K562 (cell line): ENCODE results near the gene ITGAL. TPM values are rescaled to one million over a fixed set of nuclear protein-coding genes. Genes with fewer than 3 reads are reported as not detected.

ENCODE experiments used
- CC2D1A ChIP-seq: fragments of 450-650 bp; IDR thresholded peaks from 2 replicates; pipeline ENCODE4 v1.6.1; 2017; ENCODE audit warnings: mild to moderate bottlenecking
- ETV5 ChIP-seq: sonication (generic); formaldehyde crosslinking; IDR thresholded peaks from 2 replicates; pipeline ENCODE4 v1.4.0; 2020; ENCODE audit warnings: low read depth, mild to moderate bottlenecking, missing genetic modification reagents
- HDAC1 ChIP-seq, 2 experiments: fragments of 450-650 bp; IDR thresholded peaks; 2 replicates each; pipeline ENCODE4 v1.6.1; 2016 to 2017; ENCODE audit warnings: inconsistent platforms in 1 of 2, mild to moderate bottlenecking in 1 of 2, moderate library complexity in 1 of 2
- MECOM ChIP-seq: fragments of 250-450 bp; sonication (Bioruptor Pico); IDR thresholded peaks from 2 replicates; pipeline ENCODE4 v1.8.0; 2022; ENCODE audit warnings: inconsistent platforms
- MYNN ChIP-seq, 2 experiments: sonication (generic); formaldehyde crosslinking in 1 of 2; IDR thresholded peaks; 2 replicates each; pipeline versions ENCODE4 v1.5.0 to v1.6.1; 2016 to 2020; ENCODE audit warnings: antibody characterized with exemption in 1 of 2, missing genetic modification reagents in 1 of 2
- PCBP1 ChIP-seq: fragments of 200-400 bp; formaldehyde crosslinking; IDR thresholded peaks from 2 replicates; pipeline ENCODE4 v1.6.1; 2018; ENCODE audit warnings: mild to moderate bottlenecking, low read depth, low read length; ENCODE audit not compliant: poor library complexity, severe bottlenecking
- TAF7 ChIP-seq: fragments of 450-650 bp; IDR thresholded peaks from 2 replicates; pipeline ENCODE4 v1.6.1; 2016; ENCODE audit warnings: missing genetic modification characterization, missing compliant biosample characterization
- ZNF143 ChIP-seq: sonication (generic); formaldehyde crosslinking; IDR thresholded peaks from 2 replicates; pipeline ENCODE4 v1.9.0; 2022; ENCODE audit warnings: mild to moderate bottlenecking, missing genetic modification reagents
- ZNF217 ChIP-seq: sonication (generic); formaldehyde crosslinking; IDR thresholded peaks from 2 replicates; pipeline ENCODE4 v1.8.0; 2022; ENCODE audit warnings: mild to moderate bottlenecking, missing genetic modification reagents
- ZNF280A ChIP-seq: fragments of 450-650 bp; IDR thresholded peaks from 2 replicates; pipeline ENCODE4 v1.6.1; 2018; ENCODE audit warnings: mild to moderate bottlenecking, low read depth; ENCODE audit not compliant: partially characterized antibody
- ZNF347 ChIP-seq: fragments of 450-650 bp; formaldehyde crosslinking; IDR thresholded peaks from 2 replicates; pipeline ENCODE4 v1.4.0; 2020; ENCODE audit warnings: low read depth, mild to moderate bottlenecking, moderate library complexity
- ZNF445 ChIP-seq: fragments of 250-450 bp; sonication (Bioruptor Pico); IDR thresholded peaks from 2 replicates; pipeline ENCODE4 v1.4.0; 2020; ENCODE audit warnings: low read depth, mild to moderate bottlenecking, moderate library complexity
- ZNF75A ChIP-seq: fragments of 450-650 bp; formaldehyde crosslinking; IDR thresholded peaks from 2 replicates; pipeline ENCODE4 v1.4.0; 2020; ENCODE audit warnings: mild to moderate bottlenecking
- ZZZ3 ChIP-seq: fragments of 450-650 bp; IDR thresholded peaks from 2 replicates; pipeline ENCODE4 v1.6.1; 2016; ENCODE audit warnings: antibody characterized with exemption, mild to moderate bottlenecking, moderate library complexity
- polyA plus RNA-seq, 8 experiments: library from polyadenylated mRNA; depleted of rRNA in 4 of 8; stranded (reverse) in 5 of 8; unstranded in 3 of 8; fragments of >200 nt; fragmentation: Nextera tagmentation in 2 of 8; fragmentation: Illumina TruSeq in 1 of 8; extraction: Ambion mirVana in 2 of 8; extraction: Trizol in 1 of 8; gene quantifications; 2 replicates each; pipeline versions ENCODE4 v1.2.1 to v1.2.3, GENCODE V29; 2011 to 2014; ENCODE audit warnings: inconsistent platforms in 1 of 8, missing spikeins in 1 of 8
- total RNA-seq, 7 experiments: library from RNA; depleted of rRNA in 6 of 7; stranded (reverse); fragments of >200 nt in 6 of 7; fragmentation: Illumina TruSeq in 2 of 7; extraction: Trizol in 2 of 7; gene quantifications; 2 replicates each; pipeline versions ENCODE4 v1.2.1 to v1.2.3, GENCODE V29; 2011 to 2021; ENCODE audit warnings: low replicate concordance in 1 of 7
- TF ChIP-seq, protein P1 (sequence below), 2 experiments: fragments of 450-650 bp; IDR thresholded peaks; 2 replicates each; pipeline ENCODE4 v1.6.1; 2016; ENCODE audit warnings: mild to moderate bottlenecking in 2 of 2, borderline replicate concordance in 1 of 2, low read depth in 1 of 2, moderate library complexity in 1 of 2

Gene ITGAL
- total and polyA plus RNA-seq, 9 of the 15 experiments (the other 6 are each of a cell fraction or from before 2014, with no cell fraction given): 0.01 to 0.53 TPM; not detected in 7

DNA sequence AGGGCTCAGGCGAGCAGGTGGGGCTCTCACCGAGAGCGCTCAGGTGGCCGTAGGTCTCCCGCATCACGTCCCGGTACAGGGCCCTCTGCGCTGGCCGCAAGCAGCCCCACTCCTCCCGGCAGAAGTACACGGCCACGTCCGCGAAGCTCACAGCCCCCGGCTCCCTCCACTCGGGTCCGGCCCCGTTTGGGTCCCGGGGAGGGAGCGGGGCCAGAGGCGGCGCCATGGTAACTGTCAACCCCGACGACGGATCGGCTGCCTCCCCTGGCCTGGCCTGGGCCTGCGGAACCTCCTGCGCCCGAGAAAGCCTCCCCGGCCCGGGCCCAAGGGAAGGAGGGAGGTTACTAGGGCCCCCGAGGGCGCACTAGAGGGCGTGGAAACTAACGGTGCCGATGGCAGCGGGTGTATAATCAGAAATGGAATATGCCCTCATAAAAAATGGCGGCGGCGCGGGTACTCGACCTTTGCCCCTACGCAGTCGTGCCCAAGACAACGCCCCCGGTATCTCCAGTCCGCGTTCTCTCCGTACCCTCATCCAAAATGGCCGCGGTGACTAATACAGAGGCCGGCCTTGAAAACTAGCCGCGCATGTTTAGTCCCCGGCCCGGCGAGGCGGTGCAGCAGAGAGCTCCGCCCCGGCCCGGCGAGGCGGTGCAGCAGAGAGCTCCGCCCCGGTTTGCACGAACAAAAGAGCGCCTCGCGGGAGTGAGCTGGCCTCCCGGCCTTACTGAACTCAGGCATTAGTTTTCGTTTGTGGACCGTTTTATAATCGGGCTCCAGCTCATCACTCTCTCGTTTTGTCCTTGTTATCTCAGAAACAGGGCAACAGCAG, 85.6 kb downstream of the ITGAL start, which contains the start of gene ZNF764 (continued):
- TF ChIP-seq TAF7 (tag) (peak; percentile 56; the same call in 1 of the 2 replicates), ZNF347 (CRISPR knock-in tag) (no peak), ZNF75A (CRISPR knock-in tag) (no peak), ZNF143 (no peak), ZNF445 (CRISPR knock-in tag) (no peak), ZNF217 (CRISPR knock-in tag) (no peak), ETV5 (no peak), HDAC1 (IDR thresholded peaks at IDR 0.05) (no peak; a peak in 1 of 4 replicates), MYNN (IDR thresholded peaks at IDR 0.05) (peak; percentile 82), MYNN (CRISPR knock-in tag; IDR thresholded peaks at IDR 0.05) (no peak), PCBP1 (peak; percentile 58), MECOM (CRISPR knock-in tag) (no peak), ZNF280A (no peak), CC2D1A (no peak), ZZZ3 (no peak)
- TF ChIP-seq, protein P1, sequence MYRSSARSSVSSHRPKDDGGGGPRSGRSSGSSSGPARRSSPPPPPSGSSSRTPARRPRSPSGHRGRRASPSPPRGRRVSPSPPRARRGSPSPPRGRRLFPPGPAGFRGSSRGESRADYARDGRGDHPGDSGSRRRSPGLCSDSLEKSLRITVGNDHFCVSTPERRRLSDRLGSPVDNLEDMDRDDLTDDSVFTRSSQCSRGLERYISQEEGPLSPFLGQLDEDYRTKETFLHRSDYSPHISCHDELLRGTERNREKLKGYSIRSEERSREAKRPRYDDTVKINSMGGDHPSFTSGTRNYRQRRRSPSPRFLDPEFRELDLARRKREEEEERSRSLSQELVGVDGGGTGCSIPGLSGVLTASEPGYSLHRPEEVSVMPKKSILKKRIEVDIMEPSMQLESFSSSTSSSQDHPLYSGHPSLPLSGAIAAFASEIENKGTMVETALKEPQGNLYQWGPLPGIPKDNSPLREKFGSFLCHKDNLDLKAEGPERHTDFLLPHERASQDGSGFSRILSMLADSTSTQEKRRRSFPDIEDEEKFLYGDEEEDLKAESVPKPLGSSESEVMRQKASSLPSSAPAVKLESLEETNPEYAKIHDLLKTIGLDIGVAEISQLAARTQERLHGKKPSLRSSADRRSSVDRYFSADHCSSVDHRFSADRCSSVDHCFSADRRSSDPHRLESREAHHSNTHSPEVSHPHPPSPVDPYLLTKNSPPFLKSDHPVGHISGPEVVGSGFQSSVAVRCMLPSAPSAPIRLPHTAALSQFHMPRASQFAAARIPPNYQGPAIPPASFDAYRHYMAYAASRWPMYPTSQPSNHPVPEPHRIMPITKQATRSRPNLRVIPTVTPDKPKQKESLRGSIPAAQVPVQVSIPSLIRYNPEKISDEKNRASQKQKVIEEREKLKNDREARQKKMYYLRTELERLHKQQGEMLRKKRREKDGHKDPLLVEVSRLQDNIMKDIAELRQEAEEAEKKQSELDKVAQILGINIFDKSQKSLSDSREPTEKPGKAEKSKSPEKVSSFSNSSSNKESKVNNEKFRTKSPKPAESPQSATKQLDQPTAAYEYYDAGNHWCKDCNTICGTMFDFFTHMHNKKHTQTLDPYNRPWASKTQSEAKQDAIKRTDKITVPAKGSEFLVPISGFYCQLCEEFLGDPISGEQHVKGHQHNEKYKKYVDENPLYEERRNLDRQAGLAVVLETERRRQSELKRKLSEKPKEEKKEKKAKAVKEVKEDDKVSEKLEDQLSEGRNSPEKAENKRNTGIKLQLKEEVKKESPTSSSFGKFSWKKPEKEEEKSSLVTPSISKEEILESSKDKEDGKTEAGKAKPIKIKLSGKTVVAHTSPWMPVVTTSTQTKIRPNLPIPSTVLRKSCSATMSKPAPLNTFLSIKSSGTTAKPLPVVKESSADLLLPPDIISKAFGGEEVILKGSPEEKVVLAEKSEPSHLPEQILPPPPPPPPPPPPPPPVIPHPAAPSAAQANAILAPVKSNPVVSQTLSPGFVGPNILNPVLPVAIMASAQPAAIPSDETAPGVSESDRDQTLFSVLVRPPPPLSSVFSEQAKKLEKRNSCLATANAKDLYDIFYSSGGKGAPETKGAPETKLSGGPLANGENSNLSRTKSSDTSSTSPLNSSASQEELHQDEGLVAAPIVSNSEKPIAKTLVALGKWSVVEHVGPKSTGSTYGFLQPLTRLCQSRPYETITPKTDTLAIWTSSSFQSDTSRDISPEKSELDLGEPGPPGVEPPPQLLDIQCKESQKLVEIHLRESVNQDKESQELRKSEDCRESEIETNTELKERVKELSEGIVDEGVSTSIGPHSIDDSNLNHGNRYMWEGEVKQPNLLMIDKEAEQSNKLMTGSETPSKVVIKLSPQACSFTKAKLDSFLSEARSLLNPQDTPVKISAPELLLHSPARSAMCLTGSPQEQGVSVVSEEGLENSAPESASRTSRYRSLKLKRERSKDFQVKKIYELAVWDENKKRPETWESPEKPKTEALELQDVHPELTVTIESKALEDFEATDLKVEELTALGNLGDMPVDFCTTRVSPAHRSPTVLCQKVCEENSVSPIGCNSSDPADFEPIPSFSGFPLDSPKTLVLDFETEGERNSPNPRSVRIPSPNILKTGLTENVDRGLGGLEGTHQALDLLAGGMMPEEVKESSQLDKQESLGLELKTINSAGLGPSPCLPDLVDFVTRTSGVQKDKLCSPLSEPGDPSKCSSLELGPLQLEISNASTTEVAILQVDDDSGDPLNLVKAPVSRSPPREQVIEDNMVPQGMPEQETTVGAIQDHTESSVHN (IDR thresholded peaks at IDR 0.05; ENCODE audit: borderline replicate concordance in 1 of 2, low read depth in 1 of 2): no peak
